A673 (cell line): Measurements from ENCODE around the gene CDON. TPM values are rescaled to one million over a fixed set of nuclear protein-coding genes. Genes with fewer than 3 reads are reported as not detected.

Experiments
- BruUV-seq: library from RNA; stranded (reverse); fragments of 400-500 nt; replicated peaks from 2 replicates; lab custom pipeline; 2021; lab: Mats Ljungman, UMichigan
- CTCF ChIA-PET: fragments of 300-600 bp; sonication (Branson Sonifier 250); formaldehyde crosslinking; loops from one replicate; lab custom pipeline; 2022; ENCODE audit warnings: antibody characterized with exemption; lab: Charles Lee
- POLR2A ChIA-PET: fragments of 300-600 bp; sonication (Branson Sonifier 250); formaldehyde crosslinking; loops from one replicate; lab custom pipeline; 2022; ENCODE audit warnings: antibody characterized with exemption; ENCODE audit not compliant: low non-redundant PET; lab: Charles Lee
- DNase-seq: peaks from one replicate; pipeline ENCODE4 v3.0.0-alpha.2; 2015; ENCODE audit warnings: low spot score
- H3K27ac ChIP-seq: fragments of 200-600 bp; sonication (generic); 2 replicates; pipeline ENCODE4 v1.5.1; 2016; ENCODE audit warnings: mixed run types, low read depth, mild to moderate bottlenecking, mixed read lengths, antibody characterized with exemption, low read length; ENCODE audit not compliant: poor library complexity, severe bottlenecking
- H3K27me3 ChIP-seq: fragments of 200-600 bp; sonication (generic); replicated peaks from 2 replicates; pipeline ENCODE4 v1.6.1; 2017; ENCODE audit warnings: mixed run types, low read depth, mild to moderate bottlenecking, mixed read lengths, antibody characterized with exemption, low read length; ENCODE audit not compliant: insufficient read depth, poor library complexity
- H3K36me3 ChIP-seq: fragments of 200-600 bp; sonication (generic); 2 replicates; pipeline ENCODE4 v1.6.1; 2016; ENCODE audit warnings: mixed run types, mild to moderate bottlenecking, mixed read lengths, antibody characterized with exemption, low read length; ENCODE audit not compliant: insufficient read depth, poor library complexity, severe bottlenecking
- H3K4me1 ChIP-seq: fragments of 200-600 bp; sonication (generic); 2 replicates; pipeline ENCODE4 v1.6.1; 2017; ENCODE audit warnings: mixed run types, mild to moderate bottlenecking, mixed read lengths, antibody characterized with exemption, low read length; ENCODE audit not compliant: insufficient read depth, poor library complexity, severe bottlenecking
- H3K4me3 ChIP-seq: fragments of 200-600 bp; sonication (generic); 2 replicates; pipeline ENCODE4 v1.5.1; 2016; ENCODE audit warnings: low read depth, mixed run types, mild to moderate bottlenecking, mixed read lengths, low read length; ENCODE audit not compliant: poor library complexity, severe bottlenecking
- H3K9me3 ChIP-seq: fragments of 200-600 bp; sonication (generic); 2 replicates; pipeline ENCODE4 v1.6.1; 2016; ENCODE audit warnings: mixed run types, low read depth, mild to moderate bottlenecking, mixed read lengths, antibody characterized with exemption, low read length; ENCODE audit not compliant: poor library complexity, severe bottlenecking
- CTCF ChIP-seq: fragments of 300-800, 200-600 bp; sonication (generic); conservative IDR thresholded peaks from 2 replicates; pipeline ENCODE4 v1.5.1; 2017; ENCODE audit warnings: low read depth, mild to moderate bottlenecking, antibody characterized with exemption, low read length, moderate library complexity, mixed read lengths
- EZH2 ChIP-seq: fragments of 200-600 bp; sonication (generic); IDR thresholded peaks from 2 replicates; pipeline ENCODE4 v1.6.1; 2017; ENCODE audit warnings: borderline replicate concordance, low read depth, mild to moderate bottlenecking, mixed read lengths, antibody characterized with exemption, low read length; ENCODE audit not compliant: poor library complexity, severe bottlenecking
- intact Hi-C: fragments of 100-400 bp; cut with micrococcal nuclease; formaldehyde crosslinking; loops from one replicate; pipeline ENCODE4 v1.10.0; 2022; ENCODE audit not compliant: unreplicated experiment
- total RNA-seq: library from RNA; stranded (reverse); gene quantifications from 2 replicates; pipeline ENCODE4 v1.2.3, GENCODE V29; 2021

The CDON gene
- total RNA-seq, 1 experiment from 2014 or later = 25.3 TPM

- Histone ChIP-seq H3K27ac (no peak overlapping the region), H3K4me3 (no peak overlapping the region), H3K27me3 (peaks cover 28% of the 10 kb centered on the region), H3K9me3 (no peaks in the 10 kb centered on the region), H3K4me1 (no peaks in the 10 kb centered on the region), H3K36me3 (no peaks in the 10 kb centered on the region)
- TF ChIP-seq CTCF (no peak), EZH2 (no peak)
- no peak for DNase-seq
- ChIA-PET CTCF (no interaction called here), POLR2A (no interaction called here)
- intact Hi-C loops = no loop called here
- no TSS peak for BruUV-seq
Observed at GRCh38 chr11:125910226-125910849, 152.3 kb downstream of the CDON start.

Other genes starting within 250 kb of the CDON start
- gene PATE4, start 229.6 kb downstream of the CDON start, total RNA-seq = not detected in 2 replicates
- 16.3 and 18.8 TPM in 2 replicates for gene HYLS1, start 175.2 kb downstream of the CDON start, total RNA-seq
- gene PUS3, start 159.7 kb downstream of the CDON start, total RNA-seq = 18.7 and 20.9 TPM in 2 replicates
- 0.39 and 0.55 TPM in 2 replicates for gene DDX25, start 158.4 kb downstream of the CDON start, total RNA-seq
- not detected in 2 replicates for gene VSIG10L2, start 116.8 kb downstream of the CDON start, total RNA-seq
- 45.3 and 53.9 TPM in 2 replicates for gene RPUSD4, start 148.8 kb upstream of the CDON start, total RNA-seq
- 34.8 and 40.3 TPM in 2 replicates for gene FAM118B, start 148.9 kb upstream of the CDON start, total RNA-seq
- 123 and 136 TPM in 2 replicates for gene SRPRA, start 206.0 kb upstream of the CDON start, total RNA-seq
- 72.6 and 76.1 TPM in 2 replicates for gene FOXRED1, start 206.3 kb upstream of the CDON start, total RNA-seq
- gene TIRAP, start 220.2 kb upstream of the CDON start, total RNA-seq = 11.3 and 14.5 TPM in 2 replicates
- gene DCPS, start 241.2 kb upstream of the CDON start, total RNA-seq = 31.2 and 38.4 TPM in 2 replicates